ENCODE data around the gene EBP. TPM values are rescaled to one million over a fixed set of nuclear protein-coding genes. Genes with fewer than 3 reads are reported as not detected.
A peak's percentile ranks its signal among the peaks of the same experiment; 100 is the strongest.

Gene EBP
- total and polyA plus RNA-seq, 9 of the 15 experiments (the other 6 are each of a cell fraction or from before 2014, with no cell fraction given) = 228 to 987 (median 274) TPM

- no peak for TF ChIP-seq TEAD2 (tag; IDR thresholded peaks at IDR 0.05)
- no peak for TF ChIP-seq ZNF398 (CRISPR knock-in tag; IDR thresholded peaks at IDR 0.05)
- TF ChIP-seq ZFP91 (CRISPR knock-in tag; IDR thresholded peaks at IDR 0.05) = peak; percentile 93
- TF ChIP-seq, protein P1, sequence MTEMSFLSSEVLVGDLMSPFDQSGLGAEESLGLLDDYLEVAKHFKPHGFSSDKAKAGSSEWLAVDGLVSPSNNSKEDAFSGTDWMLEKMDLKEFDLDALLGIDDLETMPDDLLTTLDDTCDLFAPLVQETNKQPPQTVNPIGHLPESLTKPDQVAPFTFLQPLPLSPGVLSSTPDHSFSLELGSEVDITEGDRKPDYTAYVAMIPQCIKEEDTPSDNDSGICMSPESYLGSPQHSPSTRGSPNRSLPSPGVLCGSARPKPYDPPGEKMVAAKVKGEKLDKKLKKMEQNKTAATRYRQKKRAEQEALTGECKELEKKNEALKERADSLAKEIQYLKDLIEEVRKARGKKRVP (CRISPR knock-in tag; IDR thresholded peaks at IDR 0.05) = no peak
- 0 out of 2 replicates have a peak, but pooled peaks have one; percentile 33 for TF ChIP-seq GABPA (tag; conservative IDR thresholded peaks at IDR 0.05; ENCODE audit: low read depth)
- TF ChIP-seq RBM25 (IDR thresholded peaks at IDR 0.05; ENCODE audit: low read depth, low read length, severe bottlenecking) = peak; percentile 73
- peak; percentile 41 for TF ChIP-seq POLR2B (IDR thresholded peaks at IDR 0.05; ENCODE audit: low read depth, partially characterized antibody)
- TF ChIP-seq SP1 (CRISPR knock-in tag; IDR thresholded peaks at IDR 0.05) = 0 out of 2 replicates have a peak, but pooled peaks have one; percentile 41
- TF ChIP-seq FOSL1 (tag; conservative IDR thresholded peaks at IDR 0.05) = 0 out of 2 replicates have a peak, but pooled peaks have one; percentile 17
- TF ChIP-seq, protein P2, sequence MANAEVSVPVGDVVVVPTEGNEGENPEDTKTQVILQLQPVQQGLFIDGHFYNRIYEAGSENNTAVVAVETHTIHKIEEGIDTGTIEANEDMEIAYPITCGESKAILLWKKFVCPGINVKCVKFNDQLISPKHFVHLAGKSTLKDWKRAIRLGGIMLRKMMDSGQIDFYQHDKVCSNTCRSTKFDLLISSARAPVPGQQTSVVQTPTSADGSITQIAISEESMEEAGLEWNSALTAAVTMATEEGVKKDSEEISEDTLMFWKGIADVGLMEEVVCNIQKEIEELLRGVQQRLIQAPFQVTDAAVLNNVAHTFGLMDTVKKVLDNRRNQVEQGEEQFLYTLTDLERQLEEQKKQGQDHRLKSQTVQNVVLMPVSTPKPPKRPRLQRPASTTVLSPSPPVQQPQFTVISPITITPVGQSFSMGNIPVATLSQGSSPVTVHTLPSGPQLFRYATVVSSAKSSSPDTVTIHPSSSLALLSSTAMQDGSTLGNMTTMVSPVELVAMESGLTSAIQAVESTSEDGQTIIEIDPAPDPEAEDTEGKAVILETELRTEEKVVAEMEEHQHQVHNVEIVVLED (CRISPR knock-in tag; IDR thresholded peaks at IDR 0.05) = peak; percentile 56; the same call in 1 of the 2 replicates
- TF ChIP-seq NFATC3 (IDR thresholded peaks at IDR 0.05) = no peak
- TF ChIP-seq TRIM24 (IDR thresholded peaks at IDR 0.05) = peak in 1 of 2 experiments; percentile 41; a peak in 1 of 4 replicates
- no peak for TF ChIP-seq ZNF766 (CRISPR knock-in tag; conservative IDR thresholded peaks at IDR 0.05)
- no peak for TF ChIP-seq ARHGAP35 (IDR thresholded peaks at IDR 0.05; ENCODE audit: partially characterized antibody)
- TF ChIP-seq HDAC6 (IDR thresholded peaks at IDR 0.05; ENCODE audit: low read depth, low read length) = no peak
Measured at GRCh38 chrX:48508400-48509244, 13.0 kb upstream of the EBP start, which contains the start of gene PORCN (continued).
